Stimulated activated CD4-positive, alpha-beta T cell treated with anti-CD3 and anti-CD28 coated beads, Interleukin-4, amount 100 ng/mL, for 4 hours (primary cell): ENCODE measurements around the gene SEMA3E.

Source experiments
- DNase-seq, 2 experiments: peaks; one replicate each; pipeline ENCODE4 v3.0.0-alpha.2; 2020

Gene SEMA3E

GRCh38 chr7:83337050-83337449 lies 311.9 kb downstream of the SEMA3E start:
- DNase-seq, result no peak

GRCh38 chr7:83326223-83326622 lies 322.7 kb downstream of the SEMA3E start:
- DNase-seq, result no peak

GRCh38 chr7:83325083-83325482 lies 323.9 kb downstream of the SEMA3E start:
- no peak for DNase-seq

GRCh38 chr7:83324596-83324995 lies 324.3 kb downstream of the SEMA3E start:
- no peak for DNase-seq

GRCh38 chr7:83321011-83321410 lies 327.9 kb downstream of the SEMA3E start:
- no peak for DNase-seq

GRCh38 chr7:83313931-83314330 lies 335.0 kb downstream of the SEMA3E start:
- DNase-seq, result no peak
